ENCODE results near the gene WASF2. TPM values are rescaled to one million over a fixed set of nuclear protein-coding genes. Genes with fewer than 3 reads are reported as not detected.

The WASF2 gene
- total RNA-seq, 3 donors from 2014 or later: 131 to 159 (median 134) TPM

DNA sequence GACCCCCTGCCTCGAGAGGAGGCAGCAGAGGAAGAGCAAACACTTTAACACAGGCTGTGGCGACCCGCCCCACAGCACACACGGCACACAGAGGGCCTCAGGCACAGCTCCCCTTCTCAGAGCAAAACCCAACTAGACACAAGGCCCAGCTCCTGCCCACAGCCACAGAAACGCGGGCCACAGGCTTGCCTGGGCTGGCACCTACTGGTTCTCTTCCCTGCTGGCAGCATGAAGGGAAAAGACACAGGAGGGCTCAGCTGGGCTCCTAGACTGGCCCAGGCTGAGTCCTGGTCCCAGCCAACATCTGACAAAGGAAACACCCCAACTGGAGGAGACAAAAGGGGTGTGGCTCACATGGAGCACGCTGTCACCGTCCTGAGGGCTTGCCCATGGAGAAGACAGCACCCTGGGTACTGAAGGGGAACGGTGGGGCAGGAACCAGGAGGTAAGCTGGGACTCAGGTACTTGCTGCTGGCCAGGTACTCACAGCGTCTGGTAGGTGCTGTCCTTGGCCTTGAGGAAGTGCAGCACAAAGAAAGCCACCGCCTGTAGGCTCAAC is 110.3 kb downstream of the WASF2 start:
- intact Hi-C loops (cut with DNase I, micrococcal nuclease): no loop called here
- Histone ChIP-seq H3K4me3 (no peak overlapping the region), H3K36me3 (ENCODE audit: low read depth) (no peaks in the 10 kb centered on the region), H3K4me1 (ENCODE audit: low read depth) (no peaks in the 10 kb centered on the region), H3K9me3 (no peaks in the 10 kb centered on the region)
- DNase-seq: no peak
- ATAC-seq: no peak
- TF ChIP-seq, protein P1, sequence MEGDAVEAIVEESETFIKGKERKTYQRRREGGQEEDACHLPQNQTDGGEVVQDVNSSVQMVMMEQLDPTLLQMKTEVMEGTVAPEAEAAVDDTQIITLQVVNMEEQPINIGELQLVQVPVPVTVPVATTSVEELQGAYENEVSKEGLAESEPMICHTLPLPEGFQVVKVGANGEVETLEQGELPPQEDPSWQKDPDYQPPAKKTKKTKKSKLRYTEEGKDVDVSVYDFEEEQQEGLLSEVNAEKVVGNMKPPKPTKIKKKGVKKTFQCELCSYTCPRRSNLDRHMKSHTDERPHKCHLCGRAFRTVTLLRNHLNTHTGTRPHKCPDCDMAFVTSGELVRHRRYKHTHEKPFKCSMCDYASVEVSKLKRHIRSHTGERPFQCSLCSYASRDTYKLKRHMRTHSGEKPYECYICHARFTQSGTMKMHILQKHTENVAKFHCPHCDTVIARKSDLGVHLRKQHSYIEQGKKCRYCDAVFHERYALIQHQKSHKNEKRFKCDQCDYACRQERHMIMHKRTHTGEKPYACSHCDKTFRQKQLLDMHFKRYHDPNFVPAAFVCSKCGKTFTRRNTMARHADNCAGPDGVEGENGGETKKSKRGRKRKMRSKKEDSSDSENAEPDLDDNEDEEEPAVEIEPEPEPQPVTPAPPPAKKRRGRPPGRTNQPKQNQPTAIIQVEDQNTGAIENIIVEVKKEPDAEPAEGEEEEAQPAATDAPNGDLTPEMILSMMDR (IDR thresholded peaks at IDR 0.05): no peak

DNA sequence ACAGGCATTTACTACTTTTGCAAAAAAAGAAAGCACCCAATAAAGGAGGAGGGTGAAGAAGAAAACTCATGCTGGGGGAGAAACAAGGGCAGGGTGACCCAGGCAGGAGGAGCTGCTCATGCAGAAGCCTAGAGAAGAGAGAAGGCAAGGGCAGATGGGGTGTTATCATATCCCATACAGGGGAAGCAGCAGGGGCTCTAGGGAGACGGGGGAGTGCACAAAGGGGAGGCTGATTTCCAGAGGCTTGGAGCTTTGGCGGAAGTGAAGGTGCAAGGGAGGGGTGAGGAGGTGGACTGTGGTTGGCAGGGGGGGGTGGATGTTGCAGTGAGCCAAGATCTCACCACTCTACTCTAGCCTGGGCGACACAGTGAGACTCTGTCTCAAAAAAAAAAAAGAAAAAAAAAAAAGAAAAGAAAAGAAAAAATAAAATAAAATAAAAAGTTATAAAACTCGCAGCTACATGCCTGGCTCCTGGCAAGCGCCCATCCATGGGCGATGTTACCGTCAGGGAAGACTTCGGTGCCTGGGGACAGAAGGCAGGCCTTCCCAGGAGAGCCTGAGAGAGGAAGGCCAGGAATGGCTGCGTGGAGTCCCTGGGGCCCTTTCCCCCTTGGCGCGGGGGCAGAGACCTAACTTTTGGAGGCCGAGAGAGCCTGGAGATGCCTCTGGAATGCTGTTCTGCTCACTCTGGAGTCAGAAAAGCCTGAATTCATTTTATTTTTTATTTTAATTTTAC is 112.0 kb downstream of the WASF2 start:
- no peaks in the 10 kb centered on the region for H3K4me1 ChIP-seq (ENCODE audit: low read depth)
- DNase-seq (no peak), ATAC-seq (no peak)
- intact Hi-C loops (cut with DNase I, micrococcal nuclease): no loop called here
- H3K36me3 ChIP-seq (ENCODE audit: low read depth): no peaks in the 10 kb centered on the region
- TF ChIP-seq, protein P1 (IDR thresholded peaks at IDR 0.05): no peak
- H3K9me3 ChIP-seq: no peaks in the 10 kb centered on the region
- H3K4me3 ChIP-seq: no peak overlapping the region

DNA sequence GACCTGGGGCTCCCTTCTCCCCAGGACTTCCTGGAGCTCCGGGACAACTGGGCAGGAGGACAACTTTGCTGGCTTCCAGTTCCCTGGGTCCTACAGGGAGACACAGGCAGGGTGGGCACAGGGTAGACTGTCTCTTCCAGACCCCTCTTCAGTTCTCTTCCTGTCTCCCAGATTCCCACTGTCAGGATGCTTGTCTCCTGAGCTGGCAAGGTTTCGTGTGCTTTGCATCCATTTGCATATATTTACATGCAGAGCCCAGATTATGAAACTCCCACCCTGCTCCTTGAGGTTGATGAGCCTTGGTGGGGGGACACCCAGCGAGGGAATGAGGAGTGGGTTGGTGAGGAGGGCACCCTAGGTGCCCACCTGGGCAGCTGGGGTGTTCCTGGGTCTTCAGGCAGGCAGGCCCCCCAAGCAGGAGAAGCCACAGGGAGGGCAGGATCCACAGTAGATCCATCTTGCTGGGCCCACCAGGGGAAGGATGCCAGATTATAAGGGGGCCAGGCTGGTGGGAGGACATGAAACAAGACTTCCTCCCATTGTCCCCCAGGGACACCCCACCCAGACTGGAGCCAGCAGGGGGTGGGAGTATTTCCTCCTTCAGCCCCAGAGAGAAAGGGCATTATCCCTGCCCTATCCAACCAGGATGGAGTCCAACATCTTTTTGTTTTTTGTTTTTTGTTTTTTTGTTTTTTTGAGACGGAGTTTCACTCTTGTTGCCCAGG is 115.4 kb downstream of the WASF2 start, which contains the start of gene FCN3:
TSS of gene FCN3 (minus strand) at position 463 of the 725 bp plus-strand sequence. CDS start at position 457, 6 bp downstream.
- Histone ChIP-seq H3K36me3 (ENCODE audit: low read depth) (no peaks in the 10 kb centered on the region), H3K4me1 (ENCODE audit: low read depth) (no peaks in the 10 kb centered on the region), H3K9me3 (no peaks in the 10 kb centered on the region), H3K4me3 (no peak within 1 kb of the TSS)
- ATAC-seq (no peak), DNase-seq (no peak)
- intact Hi-C loops (cut with DNase I, micrococcal nuclease): no loop called here
- TF ChIP-seq, protein P1 (IDR thresholded peaks at IDR 0.05): no peak

DNA sequence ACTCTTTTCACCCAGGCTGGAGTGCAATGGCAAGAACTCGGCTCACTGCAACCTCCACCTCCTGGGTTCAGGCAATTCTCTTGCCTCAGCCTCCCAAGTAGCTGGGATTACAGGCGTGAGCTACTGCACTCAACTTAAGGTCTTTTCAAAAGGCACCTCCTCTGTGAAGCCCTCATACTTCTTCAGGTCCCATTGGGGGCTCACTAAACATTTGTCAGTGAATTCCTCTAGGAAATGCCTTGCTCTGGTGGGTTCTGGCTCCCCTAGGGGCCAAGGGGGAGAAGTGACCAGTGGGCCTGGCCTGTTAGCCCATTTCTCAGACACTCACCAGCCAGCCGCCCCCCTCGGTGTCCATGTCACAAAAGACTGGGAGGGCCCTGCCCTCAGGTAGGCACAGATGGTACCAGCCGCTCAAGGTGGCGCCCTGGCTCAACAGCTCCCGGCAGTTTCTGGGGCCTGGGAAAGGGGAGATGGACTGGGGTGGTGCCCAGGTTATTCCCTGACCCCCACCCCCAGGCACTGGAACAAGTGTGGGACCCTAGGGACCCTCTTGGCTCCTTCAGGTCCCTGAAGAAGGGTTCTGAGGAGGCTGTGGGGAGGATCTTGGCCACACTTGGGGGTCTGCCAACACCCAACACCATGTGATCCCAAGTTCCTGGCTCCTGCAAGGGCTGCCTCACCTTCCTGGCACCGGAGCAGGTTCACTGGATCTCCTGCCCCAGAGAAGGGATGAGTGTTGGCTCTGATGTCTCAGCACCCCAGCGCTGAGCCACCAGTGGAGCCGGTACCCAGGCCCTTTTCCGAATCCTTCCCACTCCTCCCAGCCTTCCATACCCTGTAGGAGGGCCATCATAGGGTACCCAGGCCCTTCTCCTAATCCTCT is 116.9 kb downstream of the WASF2 start:
- H3K36me3 ChIP-seq (ENCODE audit: low read depth): no peaks in the 10 kb centered on the region
- no peaks in the 10 kb centered on the region for H3K9me3 ChIP-seq
- TF ChIP-seq, protein P1 (IDR thresholded peaks at IDR 0.05): no peak
- no peak overlapping the region for H3K4me3 ChIP-seq
- DNase-seq (no peak), ATAC-seq (no peak)
- H3K4me1 ChIP-seq (ENCODE audit: low read depth): no peaks in the 10 kb centered on the region
- intact Hi-C loops (cut with DNase I, micrococcal nuclease): no loop called here
